Hypothalamus (tissue), 51 donors: ENCODE data around the gene COBL.
A peak's percentile ranks its signal among the peaks of the same experiment; 100 is the strongest.

Source experiments
- DNase-seq, 51 donors: peaks; one replicate each; lab custom pipeline; 2025; lab: John Stamatoyannopoulos, UW

COBL gene

DNA sequence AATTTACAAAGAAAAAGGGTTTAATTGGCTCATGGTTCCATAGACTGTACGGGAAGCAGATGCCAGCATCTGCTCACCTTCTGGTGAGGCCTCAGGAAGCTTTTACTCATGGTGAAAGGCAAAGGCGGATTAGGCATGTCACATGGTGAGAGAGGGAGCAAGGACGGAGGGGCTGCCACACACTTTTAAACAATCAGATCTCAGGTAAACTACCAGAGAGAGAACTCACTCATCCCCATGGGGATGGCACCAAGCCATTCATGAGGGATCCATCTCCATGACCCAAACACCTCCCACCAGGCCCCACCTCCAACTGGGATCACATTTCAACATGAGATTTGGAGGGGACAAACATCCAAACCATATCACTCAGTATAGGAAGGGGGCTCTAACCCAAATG, 183.9 kb downstream of the COBL start:
- DNase-seq: no peak

- no peak for DNase-seq
Observed at GRCh38 chr7:51129527-51130472, 186.8 kb downstream of the COBL start.

GRCh38 chr7:51128545-51129435, 187.8 kb downstream of the COBL start:
- DNase-seq: no peak

DNA sequence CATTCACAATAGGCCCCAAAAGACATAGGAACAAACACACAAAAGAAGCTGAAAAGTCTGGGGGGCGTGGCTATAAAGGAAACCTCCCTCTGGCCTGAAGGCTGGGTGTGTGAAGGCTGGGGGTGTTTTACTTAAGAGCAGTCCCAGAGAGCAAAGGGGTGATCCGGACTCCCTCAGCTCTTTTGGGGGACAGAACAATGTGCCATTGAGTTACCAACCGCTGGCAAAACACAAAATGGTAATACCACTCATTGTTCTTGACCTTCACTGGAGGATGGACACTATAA, 189.0 kb downstream of the COBL start:
- DNase-seq: no peak

DNA sequence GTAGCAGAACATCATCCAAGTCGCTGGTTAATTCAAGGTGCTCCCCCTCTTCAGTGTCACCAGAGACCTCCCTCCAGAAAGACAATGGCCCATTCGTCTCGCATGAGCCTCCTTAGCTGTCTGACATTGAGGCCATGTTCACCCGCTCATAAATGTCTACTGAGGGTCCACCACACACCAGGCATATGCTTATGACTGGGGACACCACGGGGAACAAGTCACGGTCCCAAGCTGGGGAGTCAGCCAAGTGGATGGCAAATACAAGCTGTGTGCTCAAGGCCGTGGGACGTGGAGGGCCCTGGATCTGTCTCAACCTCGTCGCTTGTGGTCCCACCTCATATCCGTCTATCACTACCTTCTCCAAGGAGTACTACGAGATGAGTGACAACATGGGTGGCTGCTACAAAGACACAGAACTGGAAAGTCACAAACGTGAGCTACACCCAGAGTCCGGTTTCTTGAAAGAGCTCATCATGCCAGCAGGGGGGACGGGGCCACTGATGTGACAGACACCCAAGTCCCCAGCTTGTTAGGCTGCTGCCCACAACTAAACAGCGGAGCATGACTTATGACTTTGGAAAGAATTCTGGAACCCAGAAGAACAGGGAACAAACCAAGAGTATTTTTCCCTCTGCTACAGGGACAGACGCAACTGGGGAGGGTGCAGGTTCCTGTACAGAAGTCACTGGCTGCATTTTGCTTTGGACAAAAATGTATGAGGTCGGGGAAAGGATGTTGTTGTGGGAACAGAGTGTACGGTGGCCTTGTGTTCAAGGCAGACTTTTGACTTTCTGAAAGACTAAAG, 189.6 kb downstream of the COBL start:
- DNase-seq: no peak

DNA sequence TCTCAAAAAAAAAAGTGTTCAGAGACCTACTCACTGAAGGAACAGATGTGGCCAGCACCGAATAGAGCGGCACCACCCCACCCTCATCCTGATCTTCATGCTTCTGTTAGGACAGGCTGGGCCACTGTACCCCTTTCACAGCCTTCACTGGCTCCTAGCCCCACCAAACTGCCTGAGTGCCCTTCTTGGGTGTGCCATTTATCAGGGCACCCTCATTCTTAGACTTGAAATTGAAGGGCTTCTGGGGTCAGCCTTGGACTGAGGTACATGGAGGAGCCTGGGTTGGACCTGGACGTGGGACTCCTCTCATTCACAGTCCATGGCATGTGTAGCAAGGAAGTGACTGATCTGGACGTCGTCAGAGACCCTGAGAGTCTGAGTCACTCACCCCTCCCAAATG, 190.3 kb downstream of the COBL start:
- no peak for DNase-seq

DNA sequence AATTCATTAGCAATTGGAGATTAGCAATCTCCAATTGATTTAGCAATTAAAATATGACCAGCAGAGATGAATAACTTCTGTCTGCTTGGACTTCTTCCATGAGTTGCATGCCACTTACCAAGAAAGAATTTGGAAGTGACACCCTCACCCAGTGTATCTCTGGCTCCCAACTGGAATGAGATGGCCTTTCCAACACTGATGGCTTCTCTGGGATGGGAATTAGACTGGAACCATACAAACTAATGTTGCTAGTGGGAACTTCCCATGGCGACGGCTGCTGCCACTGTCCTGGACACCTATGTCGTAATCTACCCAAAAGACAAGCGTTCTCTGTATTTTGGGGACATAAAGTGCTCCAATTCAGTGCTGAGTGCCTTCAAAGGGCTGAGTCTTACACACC, 192.3 kb downstream of the COBL start:
- no peak for DNase-seq

DNA sequence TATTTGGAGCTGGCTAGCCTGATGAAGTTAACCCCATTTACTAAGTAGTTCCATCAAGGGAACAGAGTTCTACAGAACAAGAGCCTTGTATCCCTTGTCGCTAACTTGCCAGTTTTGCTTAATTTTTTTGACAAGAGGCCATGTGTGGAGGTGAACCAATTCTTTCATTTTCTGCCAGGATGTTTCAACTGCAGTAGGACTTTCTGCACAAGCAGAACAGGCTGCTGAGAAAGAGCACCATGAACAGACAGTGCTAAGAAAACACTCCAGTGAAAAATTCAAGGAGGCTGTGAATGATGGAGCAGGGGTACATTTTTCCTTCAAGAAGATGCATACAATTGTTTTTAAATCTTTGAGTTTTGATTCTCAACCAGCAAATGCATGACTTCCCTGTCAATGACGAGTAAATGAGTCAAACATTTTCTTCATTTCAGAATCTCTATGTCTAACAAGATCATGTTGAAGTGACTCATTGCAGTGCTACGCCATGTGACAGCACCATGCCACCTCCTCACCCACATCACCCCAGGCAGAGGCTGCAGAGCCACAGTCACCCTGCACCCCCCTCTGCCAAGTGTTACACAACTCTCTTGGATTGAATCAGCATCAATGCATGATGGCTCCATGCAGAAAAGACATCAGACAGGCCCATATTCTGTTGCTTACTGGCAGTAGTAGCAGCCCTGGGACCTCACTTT, 193.1 kb downstream of the COBL start:
- peak in 30 of 51 donors; percentile 7 to 78 (median 39) for DNase-seq

DNA sequence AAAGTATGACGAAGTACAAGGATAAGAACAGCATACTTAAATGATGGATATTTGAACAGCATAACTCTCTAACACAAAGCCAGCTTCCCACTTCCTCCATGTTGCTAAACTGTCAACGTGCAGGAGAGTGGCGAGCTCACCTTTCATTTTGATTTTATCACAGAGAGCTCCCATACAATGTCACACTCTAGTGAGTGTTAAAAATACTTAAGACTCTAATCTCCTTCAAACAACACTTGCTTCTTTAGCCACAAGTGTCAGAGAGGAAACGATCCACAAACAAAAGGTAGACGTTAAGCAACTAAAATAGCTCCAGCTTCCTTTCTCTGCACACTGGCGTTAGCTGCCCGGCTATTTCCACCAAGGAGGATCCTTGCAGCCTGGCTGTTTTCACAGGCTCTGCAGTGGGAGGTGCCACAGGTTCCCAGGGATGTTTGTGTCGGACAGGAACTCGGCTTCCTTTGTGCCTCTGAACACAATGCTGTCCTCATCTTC, 194.6 kb downstream of the COBL start:
- DNase-seq: peak in 5 of 51 donors; percentile 1 to 24 (median 11)

DNA sequence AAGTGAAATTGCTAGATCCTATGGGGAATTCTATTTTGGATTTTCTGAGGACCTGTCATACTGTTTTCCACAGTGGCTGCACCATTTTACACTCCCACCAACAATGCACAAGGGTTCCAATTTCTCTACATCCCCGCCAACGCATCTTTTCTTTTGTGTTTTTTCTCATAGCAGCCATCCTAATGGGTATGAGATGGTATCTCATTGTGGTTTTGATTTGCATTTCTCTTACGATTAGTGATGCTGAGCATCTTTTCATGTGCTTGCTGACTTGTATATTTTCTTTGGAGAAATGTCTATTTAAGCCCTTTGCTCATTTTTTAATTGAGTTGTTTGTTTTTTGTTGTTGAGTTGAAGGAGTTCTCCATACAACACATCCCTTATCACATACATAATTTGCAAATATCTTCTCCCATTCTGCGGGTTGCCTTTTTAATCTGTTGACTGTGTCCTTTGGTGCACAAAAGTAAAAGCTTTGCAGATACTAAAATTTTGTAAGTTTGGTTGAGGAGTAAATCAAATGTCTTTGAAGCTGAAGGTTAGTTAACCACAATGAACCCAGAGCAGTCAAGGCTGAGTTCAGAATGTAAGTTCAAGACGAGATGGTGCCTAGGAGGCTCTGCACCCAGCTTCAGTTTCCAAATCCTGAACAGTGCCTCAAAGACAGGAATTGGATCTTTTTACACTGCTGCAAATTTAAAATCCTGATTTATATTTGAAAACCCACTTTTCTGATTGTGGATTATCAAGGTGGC, 195.4 kb downstream of the COBL start:
- DNase-seq: no peak

DNA sequence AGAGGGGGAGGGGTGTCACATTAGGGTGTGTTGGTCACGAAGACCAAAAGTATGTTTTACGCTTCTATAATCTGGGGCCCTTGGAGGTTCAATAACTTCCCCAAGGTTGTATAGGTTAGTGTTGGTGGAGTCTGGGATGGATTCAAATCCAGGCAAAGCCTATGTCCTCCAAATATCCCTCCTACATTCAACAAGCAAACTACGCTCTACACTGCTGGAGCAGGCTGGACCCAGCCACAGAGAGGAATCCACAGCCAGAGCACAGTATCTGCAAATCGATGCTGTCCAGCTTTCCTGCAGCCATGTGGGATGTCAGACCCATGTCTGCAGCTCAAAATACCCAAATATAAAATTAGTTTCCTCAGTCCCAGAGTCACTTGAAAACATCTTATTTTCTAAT, 198.0 kb downstream of the COBL start:
- DNase-seq: no peak

GRCh38 chr7:51114501-51114900, 202.1 kb downstream of the COBL start:
- no peak for DNase-seq

DNA sequence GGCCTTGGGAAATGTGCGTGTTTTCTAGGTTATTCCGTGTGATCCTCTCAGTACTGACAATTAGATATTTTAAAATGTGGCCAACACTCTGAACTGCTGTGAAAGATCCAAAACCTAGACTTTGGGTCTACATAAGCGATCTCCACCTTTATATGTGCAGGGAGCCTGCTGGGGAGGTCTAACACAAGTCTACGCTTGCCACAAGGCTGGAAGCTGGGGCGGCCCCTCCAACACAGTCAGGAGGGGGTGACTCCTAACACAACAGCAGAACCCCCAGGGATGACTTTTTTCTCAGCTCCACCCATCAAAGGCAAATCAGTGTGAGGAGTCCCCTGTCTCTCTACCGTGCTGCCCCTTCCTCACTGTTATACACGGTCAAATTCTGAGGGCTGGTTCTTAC, 202.6 kb downstream of the COBL start:
- no peak for DNase-seq

- no peak for DNase-seq
Observed at GRCh38 chr7:51113560-51113959, 203.0 kb downstream of the COBL start.

- no peak for DNase-seq
Observed at GRCh38 chr7:51111241-51111940, 205.2 kb downstream of the COBL start.

GRCh38 chr7:51108134-51108533, 208.5 kb downstream of the COBL start:
- no peak for DNase-seq

DNA sequence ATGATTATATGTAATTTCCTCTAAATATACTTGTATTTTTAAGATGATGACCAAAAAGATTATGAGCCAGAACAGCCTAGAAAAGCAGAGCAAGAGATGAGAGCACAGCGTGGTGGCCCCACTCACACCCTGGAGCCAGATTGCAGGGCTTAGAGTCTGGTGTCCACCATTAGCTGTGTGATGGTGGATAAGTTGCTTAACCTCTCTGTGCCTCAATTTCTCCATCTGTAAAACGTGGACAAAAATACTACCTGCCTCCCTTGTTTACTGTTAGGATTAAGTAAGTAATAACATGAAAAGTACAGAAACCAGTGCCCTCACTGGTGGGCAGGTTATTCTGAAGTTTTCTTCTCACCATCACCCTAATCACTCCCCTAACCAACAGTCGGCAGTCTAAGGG, 212.3 kb downstream of the COBL start:
- DNase-seq: no peak

DNA sequence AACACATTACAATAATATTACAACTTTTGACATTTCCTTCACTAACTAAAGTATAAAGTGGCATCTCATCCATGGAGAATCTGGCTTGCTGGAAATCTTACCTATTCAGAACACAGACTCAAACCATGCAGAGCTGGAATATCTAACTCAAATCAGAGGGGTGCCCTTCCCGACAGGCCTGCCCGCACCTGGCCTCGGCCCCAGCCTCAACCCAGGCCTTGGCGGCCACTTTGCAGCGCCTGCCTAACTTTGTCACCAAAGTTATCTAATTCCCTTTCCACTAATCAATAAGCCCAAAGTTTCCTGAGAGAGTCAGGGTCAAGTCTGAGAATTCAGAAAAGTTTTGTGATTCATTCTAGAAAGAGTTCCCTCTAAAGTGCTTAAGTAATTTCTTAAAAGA, 212.9 kb downstream of the COBL start:
- no peak for DNase-seq

GRCh38 chr7:51102828-51103227, 213.8 kb downstream of the COBL start:
- no peak for DNase-seq
